ENCODE results near the gene PLS1.

DNA sequence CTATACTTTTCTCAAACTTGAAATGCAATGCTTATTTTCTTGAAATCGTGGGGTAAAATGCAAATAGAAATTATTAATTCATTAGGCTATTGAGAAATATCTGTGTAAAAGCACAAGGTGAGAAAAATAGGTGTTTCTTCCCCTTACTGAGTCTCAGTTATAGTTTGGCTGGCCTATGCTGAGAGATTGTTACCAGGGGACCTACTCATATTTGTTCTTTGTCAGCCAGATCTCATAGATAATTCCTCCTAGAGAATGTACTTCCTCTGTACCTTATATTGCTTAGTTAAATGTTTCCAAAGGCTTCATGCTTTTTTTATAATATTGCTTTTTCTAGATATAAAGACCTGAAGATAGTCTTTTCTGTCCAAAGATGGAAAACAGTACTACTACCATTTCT lies 67.7 kb downstream of the PLS1 start:
- TF ChIP-seq CTCF (IDR thresholded peaks at IDR 0.05; ENCODE audit: borderline replicate concordance, extremely low read depth, low read length, poor library complexity, severe bottlenecking) (no peak), EZH2 (IDR thresholded peaks at IDR 0.05; ENCODE audit: borderline replicate concordance, low read depth, low read length, severe bottlenecking) (no peak)
